T-helper 2 cell (primary cell): ENCODE data around the gene CEP63.
"Not testable (repeated sequence)": the region's sequence is repeated elsewhere in the genome, so short reads cannot be mapped to it uniquely, and the experiment has no call there.

Source experiments
- DNase-seq, 5 experiments: peaks; one replicate each; pipeline versions ENCODE4 v3.0.0 to v3.0.0-alpha.2; 2012 to 2022

The CEP63 gene

DNA sequence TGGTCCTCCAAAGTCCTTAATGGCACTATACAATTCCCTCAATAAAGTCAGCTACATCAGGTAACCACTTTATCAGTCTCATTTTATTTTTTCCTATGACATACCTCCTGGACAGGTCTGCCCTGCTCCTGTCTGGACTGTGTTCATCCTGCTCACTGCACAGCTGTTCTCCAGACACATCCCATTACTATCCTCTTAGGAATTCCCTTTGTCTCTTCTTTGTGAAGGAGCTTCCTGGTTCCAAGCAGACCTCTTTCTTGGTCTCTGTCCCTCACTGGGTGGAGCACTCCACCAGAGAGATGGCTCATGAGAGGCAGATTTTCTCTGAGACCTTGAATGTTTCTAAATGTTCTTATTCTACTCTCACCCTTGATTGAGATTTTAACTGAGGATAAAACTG is 104.9 kb downstream of the CEP63 start:
- no peak for DNase-seq

DNA sequence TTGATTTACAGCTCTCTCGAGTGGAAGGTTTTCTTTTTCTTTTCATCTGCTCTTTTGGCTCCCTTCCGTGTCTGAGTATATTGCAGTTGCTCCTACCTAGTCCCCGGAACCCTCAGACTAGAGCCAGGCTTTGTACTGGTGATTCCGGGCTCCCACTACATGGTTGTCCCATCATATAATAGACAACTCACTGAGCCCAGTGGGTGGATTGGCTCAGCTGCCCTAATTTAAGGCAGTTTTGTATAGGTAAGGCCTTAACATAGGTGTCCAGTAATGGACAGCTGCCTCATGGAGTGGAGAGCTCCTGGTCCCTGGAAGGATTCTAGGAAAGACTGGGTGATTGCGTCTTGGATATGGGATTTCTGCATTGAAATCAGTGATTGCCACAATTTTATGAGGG is 106.9 kb downstream of the CEP63 start:
- DNase-seq, result no peak

DNA sequence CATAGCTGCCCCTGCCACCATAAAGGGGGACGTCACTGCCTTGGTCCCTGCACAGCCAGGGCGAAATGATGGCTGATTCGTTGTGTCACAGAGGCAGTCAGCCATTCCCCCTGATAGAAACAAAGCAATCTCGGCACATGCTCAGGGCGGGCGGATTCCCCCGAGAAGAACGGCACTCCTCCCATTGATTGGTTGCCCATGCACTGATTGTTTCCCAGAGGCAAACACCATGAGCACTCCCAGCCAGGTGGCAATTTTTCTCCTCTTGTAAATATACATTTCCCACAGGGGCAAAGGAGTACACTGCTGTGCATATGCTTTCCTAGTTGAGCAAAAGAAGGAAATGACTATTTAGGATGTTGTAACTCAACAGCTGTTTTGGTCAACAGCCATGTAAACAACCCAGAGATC is 108.5 kb downstream of the CEP63 start:
- DNase-seq, result no peak

DNA sequence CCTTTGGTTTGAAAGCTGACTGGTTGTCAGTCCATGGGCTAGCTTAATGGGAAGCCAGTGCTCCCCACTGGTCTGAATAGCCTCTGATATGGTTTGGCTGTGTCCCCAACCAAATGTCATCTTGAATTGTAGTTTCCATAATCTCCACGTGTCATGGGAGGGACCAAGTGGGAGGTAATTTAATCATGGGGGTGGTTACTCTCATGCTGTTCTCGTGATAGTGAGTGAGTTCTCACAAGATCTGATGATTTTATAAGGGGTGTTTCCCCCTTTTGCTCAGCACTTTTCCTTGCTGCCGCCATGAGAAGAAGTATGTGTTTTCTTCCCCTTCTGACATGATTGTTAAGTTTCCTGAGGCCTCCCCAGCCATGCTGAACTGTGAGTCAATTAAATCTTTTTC is 109.1 kb downstream of the CEP63 start:
- not testable (repeated sequence) for DNase-seq

DNA sequence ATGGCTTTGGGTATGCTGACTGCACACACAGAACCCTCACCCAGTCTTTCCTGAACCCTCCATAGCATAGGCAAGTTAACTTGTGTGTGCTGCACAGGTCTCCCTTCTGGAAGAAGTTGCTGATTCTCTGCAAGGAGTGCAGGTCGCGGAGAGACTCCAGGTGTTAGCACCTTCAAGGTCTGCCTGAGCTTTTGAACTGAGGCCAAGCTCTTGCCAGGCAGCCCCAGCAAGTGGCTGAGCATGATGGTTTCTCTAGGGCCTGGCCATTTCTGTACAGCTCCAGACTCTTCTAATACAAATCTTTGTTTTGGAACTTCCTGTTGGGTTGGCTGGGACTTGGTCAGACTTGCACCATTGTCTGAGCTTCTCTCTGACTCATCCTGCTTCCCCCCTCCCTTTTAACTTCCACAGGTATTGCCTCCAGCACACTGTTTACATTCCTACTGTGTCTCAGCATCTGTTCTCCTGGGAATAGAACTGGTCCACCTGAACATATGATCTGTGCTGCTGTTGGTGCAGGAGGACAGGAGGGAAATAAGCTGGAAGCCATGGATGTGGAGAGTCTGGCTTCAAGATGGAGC is 111.6 kb downstream of the CEP63 start:
- no peak for DNase-seq

DNA sequence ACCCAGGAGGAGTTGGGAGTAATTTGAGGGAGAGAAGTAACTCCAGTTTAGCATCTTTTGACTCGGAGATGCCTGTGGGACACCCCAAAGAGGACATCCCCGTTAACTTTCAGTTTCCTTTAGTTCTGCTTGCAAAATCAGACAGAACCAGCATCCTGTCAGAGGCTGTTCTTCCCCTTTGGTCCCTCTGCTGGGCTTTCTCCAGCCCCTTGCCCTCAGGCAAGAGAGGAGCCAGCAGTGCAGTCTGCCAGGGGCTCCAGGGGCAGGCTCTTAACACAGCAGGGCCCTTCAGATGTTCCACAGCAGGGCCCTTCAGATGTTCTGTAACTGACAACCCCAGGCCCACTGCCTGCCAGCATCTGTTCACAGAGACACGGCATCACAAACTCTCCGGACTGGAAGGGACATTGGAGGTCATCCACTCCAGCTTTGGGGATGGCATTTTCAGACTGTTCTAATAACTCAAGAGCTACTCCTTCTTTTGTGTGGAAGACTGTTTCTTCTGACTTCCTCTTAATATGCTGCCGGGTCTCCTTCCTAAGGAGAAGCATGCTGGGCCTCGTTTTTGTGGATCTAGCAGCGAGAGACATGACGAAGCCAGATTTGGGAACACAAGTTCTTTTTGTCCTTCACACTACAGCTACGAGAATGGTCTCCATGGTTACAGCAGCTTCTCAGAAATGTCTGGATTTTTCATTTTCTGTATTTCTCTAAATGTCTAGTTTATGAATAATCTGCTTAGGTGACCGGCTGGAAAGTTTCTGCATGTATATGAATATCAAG is 113.1 kb downstream of the CEP63 start:
- no peak for DNase-seq

DNA sequence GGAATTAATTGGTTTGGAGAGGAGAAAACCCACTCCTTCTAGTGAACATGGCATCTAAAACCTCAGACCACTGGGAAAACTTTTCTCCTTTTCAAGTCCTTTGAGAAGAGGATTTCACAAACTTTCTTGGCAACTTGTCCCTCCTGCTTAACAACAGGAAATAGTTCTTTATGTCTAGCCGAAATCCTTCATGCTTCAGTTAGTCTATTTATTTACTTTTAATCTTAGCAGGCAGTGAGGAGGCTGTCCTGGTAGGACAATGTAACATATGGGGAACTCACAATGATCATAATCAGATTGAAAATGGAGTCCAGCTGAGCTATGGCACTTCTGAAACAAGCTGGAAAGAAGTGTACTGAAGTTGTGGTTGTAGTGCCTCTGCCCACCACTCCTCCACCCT is 114.3 kb downstream of the CEP63 start:
- no peak for DNase-seq

DNA sequence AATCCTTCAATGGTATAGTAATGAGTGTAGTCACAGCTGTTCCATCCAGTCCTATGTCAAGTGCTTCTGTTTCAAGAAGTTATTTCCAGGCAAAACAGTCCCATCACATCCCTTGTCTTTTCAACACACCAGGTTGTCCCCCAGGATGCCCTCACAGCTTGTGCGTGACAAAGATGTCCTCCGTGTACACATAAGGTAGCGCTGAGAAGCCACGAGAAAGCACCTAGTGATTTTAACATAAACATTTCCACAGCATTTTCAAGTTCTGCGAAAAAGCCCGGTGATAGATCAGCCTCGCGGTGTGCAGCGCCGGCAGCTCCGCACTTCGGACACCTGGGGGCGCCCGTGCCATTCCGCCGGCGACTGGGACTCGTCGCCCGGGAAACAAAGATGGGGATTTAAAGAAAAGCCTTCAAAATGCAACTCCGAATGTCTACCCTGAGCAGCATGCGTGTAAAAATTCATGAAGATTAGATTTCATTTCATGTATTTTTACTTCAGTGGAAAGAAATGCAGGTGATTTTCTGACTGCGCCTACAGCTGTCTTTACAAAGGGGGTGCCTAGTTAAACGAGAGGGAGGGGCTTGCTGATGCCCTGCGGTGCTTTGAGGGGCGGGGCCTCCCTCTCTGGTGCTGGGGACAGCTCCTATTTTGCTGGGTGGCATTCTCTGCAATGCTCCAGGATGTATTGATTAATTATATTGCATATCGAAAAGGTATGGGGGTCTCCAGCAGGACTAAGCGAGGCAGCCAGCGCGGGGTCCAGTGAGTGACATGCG is 115.0 kb downstream of the CEP63 start:
- peak in 3 of 5 experiments; percentile 33 to 59 (median 40) for DNase-seq

DNA sequence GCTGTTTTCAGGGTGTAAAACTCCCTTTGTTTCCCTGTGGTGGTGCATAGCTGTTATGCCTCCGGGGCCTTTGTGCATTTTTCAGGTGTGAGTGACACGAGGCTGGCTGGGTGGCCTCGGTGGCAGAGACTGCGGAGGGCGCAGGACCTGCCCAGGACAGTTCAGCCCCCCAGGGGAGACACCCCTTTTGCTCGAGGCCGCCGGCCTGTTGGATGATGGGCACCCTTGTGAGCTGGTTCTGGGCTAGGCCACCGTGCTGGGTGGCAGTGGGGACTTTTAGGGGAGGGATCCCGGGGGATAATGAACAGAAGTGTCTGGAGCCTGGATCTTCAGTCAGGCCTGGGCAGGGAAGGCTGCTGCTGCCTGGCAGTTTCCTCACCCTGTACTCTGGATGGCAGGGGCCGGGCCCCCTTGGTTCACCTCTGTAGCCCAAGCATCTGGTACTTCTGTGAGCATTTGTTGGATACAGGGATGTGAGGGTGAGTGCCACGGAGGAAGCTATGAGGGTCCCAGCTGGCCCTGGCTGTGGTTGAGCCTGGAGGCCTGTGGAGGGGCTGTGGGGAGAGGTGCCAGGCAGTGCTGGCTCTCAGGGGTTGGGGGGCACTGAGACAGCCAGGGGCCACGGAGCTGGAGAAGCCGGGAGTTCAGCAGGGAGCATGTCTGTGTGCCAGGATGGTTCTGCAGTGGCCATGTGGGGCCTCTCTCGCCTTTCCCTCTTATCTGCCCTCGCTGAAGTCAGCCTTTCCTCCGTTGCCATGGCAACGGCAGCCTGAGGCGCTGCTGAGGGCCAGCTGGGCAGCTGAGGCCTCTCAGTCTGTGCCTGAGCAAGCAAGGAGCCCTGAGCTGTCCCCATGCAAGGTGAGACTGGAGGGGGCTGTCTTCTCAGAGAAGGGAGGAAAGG is 115.9 kb downstream of the CEP63 start:
- no peak for DNase-seq

DNA sequence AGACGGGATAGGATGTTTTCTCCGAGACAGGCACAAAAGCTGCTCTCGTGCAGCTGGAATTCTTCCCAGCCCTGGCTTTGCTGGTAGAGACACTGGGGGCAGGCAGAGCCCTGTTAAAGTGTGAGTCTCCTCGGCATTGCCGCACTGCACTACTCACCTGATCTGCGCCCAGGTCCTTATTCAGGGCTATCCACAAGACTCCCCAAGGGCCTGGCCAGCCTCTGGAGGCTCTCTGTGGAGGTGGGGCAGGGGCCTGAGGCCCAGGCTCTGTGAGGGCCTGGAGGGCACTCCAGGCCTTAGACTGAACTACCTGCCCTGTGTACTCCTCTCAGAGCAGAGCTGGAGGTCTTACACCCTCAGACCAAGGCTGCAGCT is 116.6 kb downstream of the CEP63 start:
- DNase-seq, result no peak

DNA sequence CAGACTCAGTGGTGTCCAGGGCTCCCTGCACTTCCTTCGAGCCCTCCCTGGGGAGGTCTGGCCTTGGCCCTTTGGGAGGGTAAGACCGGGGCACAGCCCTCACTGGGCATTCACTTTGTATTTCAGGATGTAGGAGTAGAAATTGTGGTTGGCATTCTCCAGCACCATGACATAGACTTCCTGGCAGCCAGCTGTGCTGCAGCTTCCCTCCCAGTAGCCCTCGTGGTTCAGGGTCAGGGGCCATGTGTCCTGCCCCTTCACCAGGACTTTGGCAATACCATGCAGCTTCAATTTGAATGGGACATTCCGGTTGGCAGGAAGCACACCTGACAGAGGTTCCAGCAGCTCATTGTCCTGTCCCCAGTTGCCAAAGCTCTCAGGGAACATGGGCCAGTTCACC is 117.6 kb downstream of the CEP63 start:
- DNase-seq, result no peak

DNA sequence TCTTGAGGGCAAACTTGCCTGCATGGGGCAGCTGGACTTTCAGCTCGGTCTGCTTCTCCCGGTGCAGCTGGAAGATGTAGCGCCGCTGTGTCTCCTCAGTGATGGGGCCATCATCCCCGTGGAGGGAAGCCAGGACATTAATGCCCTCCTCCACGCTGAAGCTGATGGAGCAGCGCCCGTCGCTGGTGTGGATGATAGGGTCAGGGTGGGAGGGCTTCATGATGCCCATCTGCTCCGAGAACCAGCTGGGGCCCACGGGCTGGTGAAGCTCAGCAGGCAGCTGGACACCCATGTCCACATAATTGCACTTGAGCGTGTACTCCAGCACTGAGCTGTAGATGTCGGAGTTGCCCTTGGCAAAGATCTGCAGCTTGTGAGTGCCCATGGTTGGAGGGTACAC is 118.1 kb downstream of the CEP63 start:
- no peak for DNase-seq

DNA sequence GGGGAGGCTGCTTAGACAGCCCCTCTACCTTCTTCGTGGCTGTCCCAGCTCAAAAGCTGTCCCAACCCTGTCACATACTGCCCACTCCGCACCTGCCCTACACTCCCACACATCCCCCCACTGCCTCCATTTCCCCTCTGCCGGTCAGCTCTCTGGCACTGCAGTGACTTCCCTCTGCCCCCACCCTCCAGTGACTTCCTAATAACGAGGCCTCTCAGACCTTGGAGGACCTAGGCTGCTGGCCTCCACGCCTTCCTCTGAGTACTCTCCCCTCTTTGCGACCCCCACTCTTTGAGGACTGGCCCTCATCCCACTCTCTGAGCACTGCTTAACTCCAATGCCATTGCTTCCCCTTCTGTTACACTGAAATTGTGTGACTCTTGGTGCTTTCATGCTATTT is 119.7 kb downstream of the CEP63 start:
- DNase-seq, result no peak

DNA sequence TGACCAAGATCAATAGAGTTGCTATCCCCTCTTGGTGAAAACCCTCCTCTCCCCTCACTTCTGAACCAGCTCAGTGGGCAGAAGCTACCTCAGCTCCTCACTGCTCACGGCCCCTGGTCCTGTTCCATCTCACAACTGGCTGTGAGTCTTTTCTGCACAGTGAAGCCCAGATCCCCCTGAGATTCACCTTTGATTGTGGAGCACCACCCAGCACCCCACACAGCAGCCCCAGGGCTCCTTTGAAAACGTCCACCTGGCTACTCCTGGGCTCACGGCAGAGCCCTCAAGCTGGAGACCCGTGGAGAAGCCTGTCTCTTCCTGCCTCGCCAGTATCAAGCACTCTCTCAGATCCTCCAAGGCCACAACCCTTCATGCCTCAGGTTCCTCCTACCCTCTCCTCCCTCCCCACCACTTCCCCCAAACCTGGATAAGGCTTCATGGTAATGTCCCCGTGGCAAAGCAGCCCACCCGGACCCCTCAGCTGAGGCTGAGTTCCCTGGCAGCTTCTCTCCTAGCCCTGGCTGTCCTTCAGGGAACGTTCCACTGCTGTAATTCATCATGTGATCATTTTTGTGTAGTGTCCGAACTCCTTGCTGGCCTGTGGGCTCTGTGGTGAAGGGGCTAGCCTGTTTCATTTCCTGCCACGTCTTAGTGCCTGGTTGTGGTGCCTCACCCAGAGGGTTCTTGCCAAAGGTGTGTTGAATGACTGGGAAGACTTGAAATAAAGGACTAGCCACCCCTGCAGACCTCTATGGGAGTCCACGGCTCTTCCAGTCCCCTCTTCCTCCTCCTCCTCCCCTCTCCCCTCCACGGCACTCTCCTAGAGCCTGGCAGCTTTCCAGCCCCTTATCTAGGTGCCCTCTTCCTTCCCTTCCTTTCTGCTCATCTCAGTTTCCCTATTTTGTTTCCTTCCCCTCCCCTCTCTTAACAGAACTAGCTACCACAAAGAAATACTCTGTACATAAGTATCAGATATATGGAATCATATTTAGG is 120.5 kb downstream of the CEP63 start:
- DNase-seq, result no peak

DNA sequence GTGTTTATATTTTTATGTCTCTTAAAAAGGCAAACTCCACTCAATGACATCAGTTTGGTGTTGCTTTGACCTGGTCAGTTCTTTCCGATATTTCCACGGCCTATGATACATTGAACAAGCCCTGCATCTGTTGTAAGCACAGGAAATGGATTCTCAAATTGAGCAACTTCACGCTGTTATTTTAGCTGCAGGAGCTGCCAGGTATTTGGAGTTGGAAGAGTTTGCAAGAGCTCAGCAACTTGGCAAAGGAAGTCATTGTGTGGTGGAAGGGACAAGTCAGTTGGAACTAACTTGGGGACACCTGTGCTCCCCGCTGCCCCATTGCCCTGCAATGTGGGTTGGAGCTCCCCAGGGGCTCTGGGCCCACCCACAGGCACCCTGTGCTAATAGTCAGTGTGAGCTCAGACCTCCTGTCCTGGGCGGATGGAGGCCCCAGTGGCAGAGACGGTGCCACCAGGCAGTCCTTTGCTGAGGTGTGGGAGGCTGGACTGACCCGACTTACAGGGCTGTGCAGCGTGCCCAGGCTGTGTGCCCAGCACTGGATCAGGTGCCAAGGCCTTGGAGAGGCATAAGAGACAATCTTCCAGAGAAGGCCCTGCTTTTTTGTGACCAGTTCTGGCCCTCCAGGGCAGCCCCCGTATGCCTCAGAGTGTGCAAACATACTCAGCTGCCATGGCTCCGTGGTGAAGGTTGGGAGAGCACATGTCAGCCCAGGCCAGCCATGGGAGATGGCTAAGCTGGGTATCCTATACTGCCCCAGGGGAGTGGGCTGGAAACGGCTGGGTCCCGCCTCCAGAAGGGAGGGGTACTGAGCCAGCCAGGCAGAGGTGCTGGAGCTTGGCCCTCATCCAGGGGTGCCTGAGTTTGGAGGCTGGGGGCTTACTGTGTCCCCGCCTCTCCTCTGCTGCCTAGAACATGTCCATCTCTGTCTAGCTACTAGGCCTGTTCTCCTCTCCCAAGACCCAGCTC is 121.5 kb downstream of the CEP63 start:
- no peak for DNase-seq

DNA sequence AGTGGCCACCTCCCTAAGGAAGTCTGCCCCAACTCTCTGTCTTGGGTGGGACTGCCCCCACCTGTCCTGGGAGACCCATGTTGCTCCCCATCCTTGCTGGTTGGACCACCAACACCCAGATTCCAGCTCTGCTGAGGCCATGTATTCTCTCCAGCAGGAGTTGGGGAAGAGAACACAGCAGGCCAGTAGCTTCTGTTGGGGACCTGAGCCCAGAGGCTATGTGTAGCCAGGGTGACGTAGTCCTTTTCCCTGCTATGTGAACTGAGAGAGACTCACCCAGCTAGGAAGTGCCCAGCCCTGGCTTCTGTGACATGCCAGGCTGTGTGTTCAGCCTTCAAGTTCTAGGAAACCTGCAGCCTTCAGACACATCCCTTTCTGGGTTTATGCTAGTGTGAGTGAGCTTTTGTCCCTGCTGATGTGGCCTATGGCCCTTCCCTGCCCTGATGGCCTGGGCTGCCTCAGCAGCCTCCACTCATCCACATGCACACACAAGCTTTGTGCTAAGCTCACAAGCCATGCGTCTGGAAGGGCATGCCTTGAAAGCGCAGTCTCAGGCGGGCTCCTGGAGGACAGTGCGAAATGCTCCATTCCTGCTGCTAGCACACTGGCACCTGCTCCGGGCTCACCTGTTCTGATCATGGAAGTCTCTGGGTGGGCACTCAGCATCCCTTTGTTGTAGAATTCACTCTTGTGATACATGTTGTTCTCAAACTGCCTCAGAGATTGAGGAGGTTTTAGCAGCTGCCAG is 122.3 kb downstream of the CEP63 start:
- no peak for DNase-seq

DNA sequence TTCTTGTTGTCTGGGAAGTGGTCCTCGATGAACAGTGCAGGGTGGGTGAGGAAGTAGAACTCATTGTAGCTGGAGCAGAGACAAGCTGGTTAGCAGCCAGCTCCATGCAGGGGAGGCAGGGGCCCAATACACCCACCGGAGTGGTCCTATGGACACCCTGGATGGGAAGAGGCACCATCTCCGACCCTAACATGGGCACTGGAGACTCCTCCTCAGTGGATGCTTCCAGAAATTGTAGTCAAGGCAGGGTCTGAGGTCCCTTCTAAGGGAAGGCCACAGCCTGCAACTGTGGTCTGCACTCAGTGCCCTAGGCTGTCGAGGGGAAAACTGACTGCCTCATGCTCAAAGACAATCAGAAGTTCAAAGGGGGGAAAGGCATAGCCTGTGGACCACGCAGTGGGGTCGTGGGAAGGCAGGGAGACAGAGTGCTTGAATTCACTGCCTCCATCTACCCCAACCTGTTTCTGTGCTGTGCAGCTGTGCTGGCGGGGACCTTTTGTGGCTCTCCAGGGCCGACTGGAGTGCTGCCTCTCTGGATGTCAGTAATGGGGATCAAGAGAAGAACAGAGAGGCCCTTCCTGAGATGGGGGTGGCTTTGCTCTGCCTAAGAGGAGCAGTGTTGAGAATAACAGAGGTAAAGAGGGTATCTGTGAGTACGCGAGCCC is 123.0 kb downstream of the CEP63 start:
- no peak for DNase-seq

DNA sequence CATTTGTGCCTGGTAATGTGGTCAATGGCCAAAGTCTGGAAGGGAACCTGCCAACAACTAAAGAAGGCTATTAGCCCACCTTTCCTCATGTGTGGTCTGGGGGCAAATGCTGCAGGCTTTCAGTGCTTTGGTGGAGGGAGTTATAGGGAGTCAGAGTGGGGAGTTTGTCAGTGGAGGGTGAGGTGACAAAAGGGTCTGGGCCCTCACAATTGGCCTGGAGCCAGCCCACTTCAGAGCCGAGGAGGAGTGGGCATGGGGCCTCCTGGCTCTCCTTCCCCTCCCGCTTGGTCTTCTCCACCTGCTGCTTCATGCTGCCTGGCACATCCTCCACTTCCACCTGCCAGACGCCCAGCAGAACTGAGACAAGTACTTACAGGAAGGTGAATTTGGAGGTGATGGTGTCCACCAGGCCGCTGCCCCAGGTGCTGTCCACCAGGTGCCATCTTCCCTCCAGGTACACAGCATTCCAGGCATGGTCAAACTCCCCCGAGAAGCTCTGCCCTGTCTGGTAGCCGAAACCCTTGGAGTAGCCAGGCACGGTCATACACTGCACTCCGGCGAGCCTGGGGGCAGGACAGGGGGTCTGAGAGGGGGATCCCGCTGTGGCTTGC is 124.1 kb downstream of the CEP63 start:
- no peak for DNase-seq
